ENCODE results near the gene ADIRF.
"Not testable (repeated sequence)": the region's sequence is repeated elsewhere in the genome, so short reads cannot be mapped to it uniquely, and the experiment has no call there.

The ADIRF gene

GRCh38 chr10:86950349-86950748 lies 17.9 kb upstream of the ADIRF start:
- TF ChIP-seq, protein P1, sequence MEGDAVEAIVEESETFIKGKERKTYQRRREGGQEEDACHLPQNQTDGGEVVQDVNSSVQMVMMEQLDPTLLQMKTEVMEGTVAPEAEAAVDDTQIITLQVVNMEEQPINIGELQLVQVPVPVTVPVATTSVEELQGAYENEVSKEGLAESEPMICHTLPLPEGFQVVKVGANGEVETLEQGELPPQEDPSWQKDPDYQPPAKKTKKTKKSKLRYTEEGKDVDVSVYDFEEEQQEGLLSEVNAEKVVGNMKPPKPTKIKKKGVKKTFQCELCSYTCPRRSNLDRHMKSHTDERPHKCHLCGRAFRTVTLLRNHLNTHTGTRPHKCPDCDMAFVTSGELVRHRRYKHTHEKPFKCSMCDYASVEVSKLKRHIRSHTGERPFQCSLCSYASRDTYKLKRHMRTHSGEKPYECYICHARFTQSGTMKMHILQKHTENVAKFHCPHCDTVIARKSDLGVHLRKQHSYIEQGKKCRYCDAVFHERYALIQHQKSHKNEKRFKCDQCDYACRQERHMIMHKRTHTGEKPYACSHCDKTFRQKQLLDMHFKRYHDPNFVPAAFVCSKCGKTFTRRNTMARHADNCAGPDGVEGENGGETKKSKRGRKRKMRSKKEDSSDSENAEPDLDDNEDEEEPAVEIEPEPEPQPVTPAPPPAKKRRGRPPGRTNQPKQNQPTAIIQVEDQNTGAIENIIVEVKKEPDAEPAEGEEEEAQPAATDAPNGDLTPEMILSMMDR (IDR thresholded peaks at IDR 0.05; ENCODE audit: extremely low read depth, missing control alignments): no peak
- no peak for DNase-seq (ENCODE audit: low spot score)

DNA sequence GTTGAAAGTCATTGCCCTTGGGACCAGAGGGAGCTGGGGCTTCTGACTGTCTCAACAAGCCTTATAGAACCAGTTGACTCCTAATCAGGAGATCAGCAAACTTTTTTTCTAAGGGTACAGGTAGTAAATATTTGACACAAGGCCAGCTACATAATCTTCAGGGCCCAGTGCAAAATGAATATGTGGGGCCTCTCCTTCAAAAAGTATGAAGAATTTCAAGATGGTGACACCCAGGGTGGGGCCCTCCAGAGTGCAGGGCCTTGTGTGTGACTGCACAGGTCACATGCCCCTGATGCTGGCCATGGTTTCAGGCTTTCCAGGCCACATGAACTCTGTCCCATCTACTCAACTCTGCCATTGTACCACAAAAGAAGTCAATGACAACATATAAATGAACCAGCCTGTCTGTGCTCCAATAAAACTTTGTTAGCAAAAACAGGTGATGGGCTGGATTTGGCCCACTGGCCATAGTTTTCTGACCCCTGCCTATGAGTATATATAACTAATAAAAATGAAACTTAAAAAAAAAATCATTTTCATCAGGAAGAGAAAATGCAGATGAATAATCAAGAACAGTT lies 17.0 kb upstream of the ADIRF start:
- TF ChIP-seq, protein P1 (IDR thresholded peaks at IDR 0.05; ENCODE audit: extremely low read depth, missing control alignments): no peak
- DNase-seq (ENCODE audit: low spot score): no peak

- TF ChIP-seq, protein P1 (IDR thresholded peaks at IDR 0.05; ENCODE audit: extremely low read depth, missing control alignments): no peak
- DNase-seq (ENCODE audit: low spot score): no peak
Measured at GRCh38 chr10:86952106-86952505, 16.2 kb upstream of the ADIRF start.

DNA sequence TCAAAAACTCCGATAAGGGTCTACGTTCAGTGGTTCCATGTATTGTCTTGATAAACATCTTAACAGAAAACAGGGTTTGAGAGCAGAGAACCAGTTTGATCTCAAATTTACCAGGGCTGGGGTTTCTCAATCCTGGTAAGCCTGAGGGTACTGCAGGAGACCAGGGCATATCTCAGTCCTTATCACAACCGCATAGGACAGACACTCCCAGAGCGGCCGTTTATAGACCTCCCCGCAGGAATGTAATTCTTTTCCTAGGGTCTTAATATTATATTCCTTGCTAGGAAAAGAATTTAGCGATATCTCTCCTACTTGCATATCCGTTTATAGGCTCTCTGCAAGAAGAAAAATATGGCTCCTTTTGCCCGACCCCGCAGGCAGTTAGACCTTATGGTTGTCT lies 15.6 kb upstream of the ADIRF start:
- not testable (repeated sequence) for DNase-seq (ENCODE audit: low spot score)

- DNase-seq (ENCODE audit: low spot score): no peak
Measured at GRCh38 chr10:86953747-86954680, 14.3 kb upstream of the ADIRF start.

DNA sequence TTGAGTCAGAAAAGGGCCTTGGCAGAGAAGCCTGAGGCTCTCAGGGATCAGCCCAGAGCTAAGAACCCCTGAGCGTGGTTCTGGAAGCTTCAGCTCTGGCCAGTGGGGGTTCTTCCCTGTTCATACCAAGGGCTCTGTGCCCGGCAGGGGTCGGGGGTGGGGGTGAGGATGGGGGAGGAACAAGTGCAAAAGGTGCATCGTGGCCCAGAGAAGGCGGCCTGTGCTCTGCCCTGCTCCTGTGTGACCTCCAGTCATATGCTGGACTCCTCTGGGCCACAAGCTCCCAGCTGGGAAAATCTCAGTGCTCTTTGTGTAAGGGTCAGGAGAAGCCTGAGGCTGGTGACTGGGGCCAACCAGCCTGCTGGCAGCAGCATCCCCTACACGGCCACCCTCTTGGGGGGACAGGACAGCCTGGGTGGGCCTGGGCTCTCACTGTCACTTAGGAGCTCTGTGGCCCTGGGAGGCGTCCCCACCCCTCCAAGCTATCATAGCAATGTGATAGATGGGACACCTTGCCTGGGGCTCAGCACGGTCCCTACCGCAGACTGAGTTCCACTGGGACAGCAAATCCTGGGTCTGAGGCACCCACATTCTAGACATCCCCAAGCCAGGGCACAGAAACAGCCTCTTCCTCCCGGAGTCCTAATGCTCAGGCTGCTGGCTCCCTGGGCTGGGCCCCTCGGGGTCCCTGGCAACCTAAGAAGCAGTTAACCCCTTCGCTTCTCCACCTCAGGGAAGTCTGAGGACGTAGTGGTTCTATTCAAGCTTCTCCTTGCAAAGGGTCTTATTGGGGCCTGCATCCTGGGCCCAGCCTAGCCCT lies 13.4 kb upstream of the ADIRF start:
- DNase-seq (ENCODE audit: low spot score): no peak
- TF ChIP-seq, protein P1 (IDR thresholded peaks at IDR 0.05; ENCODE audit: extremely low read depth, missing control alignments): no peak

More at GRCh38 chr10:86953747-86954680, 14.3 kb upstream of the ADIRF start:
- TF ChIP-seq, protein P1 (IDR thresholded peaks at IDR 0.05; ENCODE audit: extremely low read depth, missing control alignments): no peak

DNA sequence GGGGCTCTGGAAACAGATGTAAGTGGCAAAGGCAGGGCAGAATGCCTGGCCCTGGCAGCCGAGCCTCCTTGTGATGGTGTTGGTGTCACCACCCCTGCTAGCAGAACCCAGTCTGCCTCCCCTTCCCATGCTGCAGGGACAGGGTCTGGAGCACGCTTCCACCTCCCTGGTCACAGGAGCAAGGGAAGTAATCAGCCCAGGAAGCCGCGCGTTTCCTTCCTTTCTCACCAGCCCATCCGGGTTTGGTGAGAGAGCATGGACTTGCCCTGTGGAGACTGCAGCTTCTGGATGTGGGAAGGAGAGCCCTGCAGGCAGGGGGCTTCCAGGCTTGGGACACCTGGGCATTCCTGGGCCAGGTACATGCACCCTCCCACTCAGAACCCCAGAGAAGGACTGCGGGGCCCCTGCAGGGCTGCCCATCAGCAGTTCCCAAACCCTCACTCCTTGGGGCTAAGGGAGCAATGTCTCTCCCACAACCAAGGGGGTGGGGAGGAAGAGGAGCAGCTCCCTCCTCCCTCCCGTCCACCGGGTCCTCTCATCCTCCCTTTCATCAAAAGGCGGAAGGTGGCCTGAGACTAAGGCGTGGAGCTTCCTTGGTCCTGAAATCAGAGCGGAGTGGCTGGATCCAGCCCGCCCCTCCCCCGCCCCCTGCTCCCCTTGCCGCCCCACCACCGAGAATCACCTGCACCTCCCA lies 12.6 kb upstream of the ADIRF start:
- no peak for DNase-seq (ENCODE audit: low spot score)
- TF ChIP-seq, protein P1 (IDR thresholded peaks at IDR 0.05; ENCODE audit: extremely low read depth, missing control alignments): no peak

All from GM20000 (cell line).